MCF 10A (cell line): ENCODE data around the gene RASA2. TPM values are rescaled to one million over a fixed set of nuclear protein-coding genes. Genes with fewer than 3 reads are reported as not detected.

Experiments
- BruUV-seq: library from RNA; stranded (reverse); fragments of 400-500 nt; replicated peaks from 2 replicates; lab custom pipeline; 2021; lab: Mats Ljungman, UMichigan
- CTCF ChIA-PET: fragments of 300-600 bp; sonication (Branson Sonifier 250); formaldehyde crosslinking; extraction: SDS; loops from one replicate; lab custom pipeline; 2021; ENCODE audit warnings: antibody characterized with exemption, inconsistent platforms; lab: Yijun Ruan, JAX
- POLR2A ChIA-PET: fragments of 300-600, 350-650 bp; sonication (Branson Sonifier 250); formaldehyde crosslinking; extraction: SDS; loops from one replicate; lab custom pipeline; 2020; ENCODE audit warnings: antibody characterized with exemption, inconsistent platforms; lab: Yijun Ruan, JAX
- DNase-seq: peaks from one replicate; pipeline ENCODE4 v3.0.0-alpha.2; 2018; ENCODE audit not compliant: unreplicated experiment
- H3K27ac Mint-ChIP-seq: one replicate; pipeline ENCODE4 v1.8.0; 2022; ENCODE audit warnings: mild to moderate bottlenecking, low read depth, mixed read lengths; ENCODE audit not compliant: unreplicated experiment
- H3K27me3 Mint-ChIP-seq: one replicate; pipeline ENCODE4 v1.8.0; 2022; ENCODE audit warnings: mixed read lengths; ENCODE audit not compliant: insufficient read depth, unreplicated experiment
- H3K36me3 Mint-ChIP-seq: one replicate; pipeline ENCODE4 v1.8.0; 2022; ENCODE audit warnings: mild to moderate bottlenecking, moderate library complexity, mixed read lengths; ENCODE audit not compliant: insufficient read depth, unreplicated experiment
- H3K4me1 Mint-ChIP-seq: one replicate; pipeline ENCODE4 v1.8.0; 2022; ENCODE audit warnings: mixed read lengths; ENCODE audit not compliant: insufficient read depth, unreplicated experiment
- H3K4me3 Mint-ChIP-seq: one replicate; pipeline ENCODE4 v1.8.0; 2022; ENCODE audit warnings: mild to moderate bottlenecking, moderate library complexity, mixed read lengths; ENCODE audit not compliant: unreplicated experiment
- H3K9me3 Mint-ChIP-seq: one replicate; pipeline ENCODE4 v1.8.0; 2022; ENCODE audit warnings: mixed read lengths; ENCODE audit not compliant: unreplicated experiment
- CTCF ChIP-seq: fragments of 200-600 bp; IDR thresholded peaks from one replicate; pipeline ENCODE4 v1.8.0; 2022; ENCODE audit warnings: antibody characterized with exemption, mild to moderate bottlenecking; ENCODE audit not compliant: unreplicated experiment
- intact Hi-C: fragments of 100-400 bp; cut with micrococcal nuclease; formaldehyde crosslinking; loops from 2 replicates; pipeline ENCODE4 v1.14.1; 2022
- total RNA-seq: library from RNA; stranded (reverse); gene quantifications from 2 replicates; pipeline ENCODE4 v1.2.3, GENCODE V29; 2022

The RASA2 gene
- total RNA-seq, 1 experiment from 2014 or later = 19.5 TPM

- TF ChIP-seq CTCF = no peak
- H3K27me3 Mint-ChIP-seq = no peaks in the 10 kb centered on the region
- H3K4me3 Mint-ChIP-seq = no peak overlapping the region
- ChIA-PET POLR2A (no interaction called here), CTCF (no interaction called here)
- H3K9me3 Mint-ChIP-seq = no peaks in the 10 kb centered on the region
- peaks cover 39% of the 10 kb centered on the region for H3K4me1 Mint-ChIP-seq
- no TSS peak for BruUV-seq
- H3K36me3 Mint-ChIP-seq = peaks cover 5% of the 10 kb centered on the region
- peak overlapping the region; percentile 96 for H3K27ac Mint-ChIP-seq
- intact Hi-C loops = no loop called here
- no peak for DNase-seq
These were observed 42.0 kb downstream of the RASA2 start for GRCh38 chr3:141528800-141529199.

- no peak overlapping the region for H3K4me3 Mint-ChIP-seq
- intact Hi-C loops = no loop called here
- CTCF ChIA-PET = no interaction called here
- H3K36me3 Mint-ChIP-seq = peaks cover 5% of the 10 kb centered on the region
- peak overlapping the region; percentile 96 for H3K27ac Mint-ChIP-seq
- no peaks in the 10 kb centered on the region for H3K9me3 Mint-ChIP-seq
- peak; percentile 3 for DNase-seq
- POLR2A ChIA-PET = no interaction called here
- peaks cover 39% of the 10 kb centered on the region for H3K4me1 Mint-ChIP-seq
- BruUV-seq = no TSS peak
- no peak for TF ChIP-seq CTCF
- no peaks in the 10 kb centered on the region for H3K27me3 Mint-ChIP-seq
These were observed 42.4 kb downstream of the RASA2 start for GRCh38 chr3:141529256-141529655.

- intact Hi-C loops = loop anchor here (5.0 kb wide), 1 partner anchor 43 kb away; the partner anchor contains the start of gene RASA2
- H3K4me3 Mint-ChIP-seq = peak overlapping the region; percentile 41
- no TSS peak for BruUV-seq
- peaks cover 39% of the 10 kb centered on the region for H3K4me1 Mint-ChIP-seq
- CTCF ChIA-PET = interaction anchor here (1.3 kb wide), 1 partner anchor 42 kb away, joined by 4 read pairs; no protein-coding TSS in a partner anchor
- POLR2A ChIA-PET = interaction anchor here (0.9 to 1.9 kb wide), 7 partner anchors 8 to 163 kb away, joined by 3 to 23 read pairs (median 4); no protein-coding TSS in a partner anchor
- no peak for TF ChIP-seq CTCF
- H3K27ac Mint-ChIP-seq = peak overlapping the region; percentile 96
- DNase-seq = peak; percentile 26
- no peaks in the 10 kb centered on the region for H3K27me3 Mint-ChIP-seq
- H3K9me3 Mint-ChIP-seq = no peaks in the 10 kb centered on the region
- H3K36me3 Mint-ChIP-seq = peaks cover 5% of the 10 kb centered on the region
These were observed 43.0 kb downstream of the RASA2 start for GRCh38 chr3:141529717-141530414.

DNA sequence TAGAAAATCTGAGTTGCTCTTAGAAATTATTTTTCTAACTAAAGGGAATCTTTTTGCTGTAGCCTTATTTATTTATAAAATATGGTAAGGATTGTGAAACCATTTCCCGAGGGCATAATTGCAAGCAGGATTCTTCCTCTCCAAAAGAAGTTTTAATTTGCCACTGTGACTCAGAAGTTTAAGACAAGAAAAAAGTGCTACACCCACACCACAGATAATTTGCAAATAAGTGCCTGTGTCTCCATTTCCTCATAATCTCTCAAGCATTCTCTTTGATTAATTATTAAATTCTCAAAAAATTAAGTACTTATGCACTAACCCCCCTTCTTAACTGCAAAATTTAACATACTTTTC, 43.6 kb downstream of the RASA2 start:
- ChIA-PET CTCF (interaction anchor here (1.3 kb wide), 1 partner anchor 43 kb away, joined by 4 read pairs; no protein-coding TSS in a partner anchor), POLR2A (interaction anchor here (0.9 to 1.9 kb wide), 7 partner anchors 9 to 164 kb away, joined by 3 to 23 read pairs (median 4); no protein-coding TSS in a partner anchor)
- DNase-seq = peak; percentile 88
- peaks cover under 1% of the 10 kb centered on the region for H3K36me3 Mint-ChIP-seq
- no peak for TF ChIP-seq CTCF
- peak overlapping the region; percentile 41 for H3K4me3 Mint-ChIP-seq
- BruUV-seq = no TSS peak
- H3K4me1 Mint-ChIP-seq = peaks cover 39% of the 10 kb centered on the region
- intact Hi-C loops = loop anchor here (5.0 kb wide), 1 partner anchor 43 kb away; the partner anchor contains the start of gene RASA2
- peak overlapping the region; percentile 96 for H3K27ac Mint-ChIP-seq
- no peaks in the 10 kb centered on the region for H3K9me3 Mint-ChIP-seq
- no peaks in the 10 kb centered on the region for H3K27me3 Mint-ChIP-seq
